NCI-H2171 treated with DMSO at 0.1 percent for 48 hours (cell line): ENCODE results near the gene ACP5.
"Not testable (repeated sequence)": the region's sequence is repeated elsewhere in the genome, so short reads cannot be mapped to it uniquely, and the experiment has no call there.

Experiments
- DNase-seq: peaks from one replicate; lab custom pipeline; 2025; lab: John Stamatoyannopoulos, UW

Gene ACP5

GRCh38 chr19:11578258-11579142 lies 1.1 kb upstream of the ACP5 start:
- no peak for DNase-seq

GRCh38 chr19:11576227-11576626 lies 1.2 kb downstream of the ACP5 start:
- no peak for DNase-seq

- no peak for DNase-seq
Observed at GRCh38 chr19:11574689-11575088, 2.8 kb downstream of the ACP5 start.

DNA sequence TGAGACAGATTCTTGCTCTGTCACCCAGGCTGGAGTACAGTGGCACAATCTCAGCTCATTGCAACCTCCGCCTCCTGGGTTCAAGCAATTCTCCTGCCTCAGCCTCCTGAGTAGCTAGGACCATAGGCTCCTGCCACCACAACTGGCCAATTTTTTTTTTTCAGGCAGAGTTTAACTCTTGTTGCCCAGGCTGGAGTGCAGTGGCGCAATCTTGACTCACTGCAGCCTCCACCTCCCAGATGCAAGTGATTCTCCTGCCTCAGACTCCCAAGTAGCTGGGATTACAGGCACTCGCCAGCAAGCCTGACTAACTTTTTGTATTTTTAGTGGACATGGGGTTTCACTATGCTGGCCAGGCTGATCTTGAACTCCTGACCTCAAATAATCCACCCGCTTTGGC lies 3.7 kb downstream of the ACP5 start:
- not testable (repeated sequence) for DNase-seq

DNA sequence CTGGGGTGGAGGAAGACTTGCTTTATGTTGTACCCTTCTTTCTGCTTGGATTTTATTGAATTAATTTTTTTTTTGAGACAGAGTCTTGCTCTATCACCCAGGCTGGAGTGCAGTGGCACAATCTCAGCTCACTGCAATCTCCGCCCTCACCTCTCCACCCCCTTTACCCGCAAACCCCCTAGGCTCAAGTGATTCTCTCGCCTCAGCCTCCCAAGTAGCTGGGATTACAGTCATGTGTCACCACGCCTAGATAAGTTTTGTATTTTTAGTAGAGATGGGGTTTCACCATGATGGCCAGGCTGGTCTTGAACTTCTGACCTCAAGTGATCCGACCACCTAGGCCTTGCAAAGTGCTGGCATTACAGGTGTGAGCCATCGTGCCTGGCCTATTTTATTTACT lies 4.1 kb downstream of the ACP5 start:
- DNase-seq: not testable (repeated sequence)

DNA sequence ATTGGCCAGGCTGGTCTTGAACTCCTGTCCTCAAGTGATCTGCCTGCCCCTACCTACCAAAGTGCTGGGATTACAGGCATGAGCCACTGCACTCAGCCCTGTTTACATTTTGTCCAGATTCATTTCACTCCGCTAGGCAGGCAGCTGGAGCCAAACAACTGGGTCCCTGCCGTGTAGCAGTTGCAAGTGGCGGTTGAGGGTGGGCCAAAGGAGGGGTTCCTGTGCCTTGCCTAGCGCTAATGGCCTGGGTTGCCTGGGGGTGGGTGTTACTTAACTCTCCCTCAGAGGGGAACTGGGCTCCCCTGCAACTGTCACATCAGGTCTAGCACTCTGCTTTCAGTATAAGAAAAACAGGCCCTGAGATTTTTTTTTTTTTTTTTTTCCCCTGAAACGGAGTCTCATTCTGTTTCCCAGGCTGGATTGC lies 7.4 kb downstream of the ACP5 start:
- DNase-seq: peak; percentile 84

DNA sequence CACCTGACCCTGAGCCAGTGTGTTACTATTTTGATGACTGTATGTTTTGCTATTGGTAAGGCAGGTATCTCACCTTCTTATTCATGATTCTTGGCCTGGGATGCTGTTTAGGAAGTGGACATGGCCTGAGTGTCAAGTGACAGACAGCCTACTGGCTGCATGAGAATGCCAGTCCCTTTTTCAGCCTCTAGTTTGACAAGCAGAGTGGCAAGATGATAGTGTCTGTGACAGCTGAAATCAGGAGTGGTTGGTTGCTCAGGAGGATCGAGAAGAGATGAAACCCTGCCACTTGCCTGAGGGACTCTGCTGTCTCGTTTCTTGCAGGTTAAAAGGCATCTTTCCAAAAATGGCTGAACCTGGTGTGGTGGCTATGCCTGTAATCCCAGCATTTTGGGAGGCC lies 11.3 kb downstream of the ACP5 start:
- DNase-seq: no peak

DNA sequence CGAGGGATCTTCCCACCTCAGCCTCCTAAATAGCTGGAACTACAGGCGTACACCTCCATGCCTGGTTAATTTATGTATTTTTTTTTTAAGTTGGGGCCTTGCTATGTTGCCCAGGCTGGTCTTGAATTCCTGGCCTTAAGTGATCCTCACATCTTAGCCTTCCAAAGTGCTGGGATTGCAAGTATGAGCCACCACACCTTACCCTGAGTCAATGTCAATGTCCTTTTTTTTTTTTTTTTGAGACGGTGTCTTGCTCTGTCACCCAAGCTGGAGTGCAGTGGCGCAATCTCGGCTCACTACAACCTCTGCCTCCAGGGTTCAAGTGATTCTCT lies 11.8 kb downstream of the ACP5 start:
- not testable (repeated sequence) for DNase-seq

GRCh38 chr19:11564082-11564807 lies 13.2 kb downstream of the ACP5 start:
- not testable (repeated sequence) for DNase-seq

GRCh38 chr19:11563532-11563931 lies 13.9 kb downstream of the ACP5 start:
- no peak for DNase-seq

GRCh38 chr19:11560404-11561051 lies 16.9 kb downstream of the ACP5 start:
- DNase-seq: peak; percentile 45

- DNase-seq: peak; percentile 97
Observed at GRCh38 chr19:11558881-11559828, 18.3 kb downstream of the ACP5 start, which contains the start of gene ELOF1. TSS of gene ELOF1 (minus strand) at chr19:11559230. CDS start at chr19:11554347, 4,883 bp downstream.

GRCh38 chr19:11556634-11557420 lies 20.6 kb downstream of the ACP5 start:
- no peak for DNase-seq

GRCh38 chr19:11555246-11555645 lies 22.2 kb downstream of the ACP5 start:
- DNase-seq: no peak

DNA sequence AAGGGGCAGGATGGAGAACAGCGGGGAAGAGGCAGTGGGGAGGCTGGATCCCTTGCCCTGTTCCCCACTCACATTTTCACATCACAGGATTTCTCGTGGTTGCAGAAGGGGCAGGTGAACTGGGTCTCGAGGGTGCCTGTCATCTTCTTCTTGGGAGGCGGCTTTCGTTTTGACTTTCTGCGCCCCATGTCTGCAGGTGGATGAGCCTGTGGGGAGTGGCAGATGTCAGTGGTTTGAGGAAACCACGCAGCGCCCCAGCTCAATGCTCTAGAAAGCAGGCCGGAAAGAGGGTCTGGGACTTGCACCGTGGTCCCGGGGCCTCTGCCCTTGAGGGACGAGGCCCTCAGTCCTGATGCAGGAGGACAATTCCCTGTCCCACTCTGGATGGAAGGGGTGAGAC lies 23.3 kb downstream of the ACP5 start:
- DNase-seq: no peak

- DNase-seq: no peak
Observed at GRCh38 chr19:11552666-11553372, 24.6 kb downstream of the ACP5 start.

DNA sequence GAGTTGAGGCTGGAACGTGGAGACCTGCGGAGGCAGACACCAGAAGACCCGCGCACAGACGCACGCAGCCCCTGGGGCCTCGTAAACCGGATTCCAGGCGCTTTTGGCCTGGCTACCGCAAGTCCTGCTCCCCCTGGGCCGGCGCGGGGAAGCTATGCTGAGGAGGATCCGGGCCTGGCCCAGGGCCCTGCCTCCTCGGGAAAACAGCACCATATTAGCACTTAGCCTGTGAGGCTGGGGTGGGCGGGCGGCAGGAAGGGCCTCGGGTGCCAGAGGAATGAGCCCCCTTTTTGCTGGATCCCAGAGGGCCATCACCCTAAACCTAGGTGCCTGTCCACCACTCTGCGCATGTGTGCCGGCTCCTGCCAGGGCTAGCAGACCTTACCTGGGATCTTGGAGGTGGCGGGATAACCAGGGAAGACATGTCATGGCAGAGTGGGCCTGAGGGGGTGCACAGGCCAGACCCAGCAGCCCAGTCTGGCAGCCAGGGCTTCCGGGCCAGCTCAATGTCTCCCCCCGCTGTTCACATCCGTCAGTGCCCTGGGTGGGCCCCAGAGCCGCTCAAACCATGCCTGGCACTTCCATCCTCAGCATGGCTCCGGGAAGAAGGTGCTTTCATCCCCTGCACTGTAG lies 25.7 kb downstream of the ACP5 start:
- no peak for DNase-seq

DNA sequence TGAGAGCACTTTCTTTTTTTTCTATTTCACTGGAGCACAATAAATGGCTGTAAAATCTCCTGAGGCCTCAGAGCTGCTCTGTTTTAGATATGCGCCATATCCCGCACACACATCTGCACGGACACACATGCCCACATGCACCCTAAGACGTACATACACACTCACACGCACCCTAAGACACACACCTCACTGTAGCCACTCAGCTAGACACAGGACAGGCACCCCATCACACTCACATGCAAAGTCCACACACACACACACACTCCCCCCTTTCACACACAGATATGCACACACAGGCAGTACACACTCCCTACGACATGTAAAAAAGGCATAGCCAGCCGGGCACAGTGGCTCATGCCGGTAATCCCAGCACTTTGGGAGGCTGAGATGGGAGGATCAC lies 27.2 kb downstream of the ACP5 start:
- DNase-seq: no peak

- no peak for DNase-seq
Observed at GRCh38 chr19:11549386-11549953, 28.0 kb downstream of the ACP5 start.
